ENCODE results near the gene RAB20.

GRCh38 chr13:110590577-110590976 is 29.1 kb upstream of the RAB20 start:
- no peak for TF ChIP-seq CTCF (IDR thresholded peaks at IDR 0.05; ENCODE audit: low read length)
- TF ChIP-seq EZH2 (IDR thresholded peaks at IDR 0.05; ENCODE audit: borderline replicate concordance, low read length) = no peak
